SJCRH30 (cell line): ENCODE results near the gene ADAM12. TPM values are rescaled to one million over a fixed set of nuclear protein-coding genes. Genes with fewer than 3 reads are reported as not detected.

ENCODE experiments used
- DNase-seq, 2 experiments: peaks; one replicate each; pipeline ENCODE4 v3.0.0-alpha.2; 2015 to 2020
- H3K27ac ChIP-seq: fragments of 250-450 bp; sonication (Bioruptor Pico); 2 replicates; pipeline ENCODE4 v1.5.1; 2020; ENCODE audit warnings: mild to moderate bottlenecking, moderate library complexity
- H3K27me3 ChIP-seq: fragments of 250-450 bp; sonication (Bioruptor Pico); 2 replicates; pipeline ENCODE4 v1.5.1; 2020; ENCODE audit warnings: mild to moderate bottlenecking, moderate library complexity
- H3K36me3 ChIP-seq: fragments of 250-450 bp; sonication (Bioruptor Pico); 2 replicates; pipeline ENCODE4 v1.5.1; 2020; ENCODE audit warnings: mild to moderate bottlenecking, moderate library complexity
- H3K4me1 ChIP-seq: fragments of 250-450 bp; sonication (Bioruptor Pico); 2 replicates; pipeline ENCODE4 v1.5.1; 2020; ENCODE audit warnings: mild to moderate bottlenecking, moderate library complexity
- H3K4me3 ChIP-seq: fragments of 250-450 bp; sonication (Bioruptor Pico); 2 replicates; pipeline ENCODE4 v1.5.1; 2020; ENCODE audit warnings: mild to moderate bottlenecking, moderate library complexity
- H3K9me3 ChIP-seq: fragments of 250-450 bp; sonication (Bioruptor Pico); replicated peaks from 2 replicates; pipeline ENCODE4 v1.5.1; 2020; ENCODE audit warnings: mild to moderate bottlenecking, moderate library complexity
- total RNA-seq: library from RNA; depleted of rRNA; stranded (reverse); fragments of >200 nt; shearing (Covaris generic); gene quantifications from 2 replicates; pipeline ENCODE4 v1.2.3, GENCODE V29; 2014; rRNA removed

ADAM12 gene, protein sequence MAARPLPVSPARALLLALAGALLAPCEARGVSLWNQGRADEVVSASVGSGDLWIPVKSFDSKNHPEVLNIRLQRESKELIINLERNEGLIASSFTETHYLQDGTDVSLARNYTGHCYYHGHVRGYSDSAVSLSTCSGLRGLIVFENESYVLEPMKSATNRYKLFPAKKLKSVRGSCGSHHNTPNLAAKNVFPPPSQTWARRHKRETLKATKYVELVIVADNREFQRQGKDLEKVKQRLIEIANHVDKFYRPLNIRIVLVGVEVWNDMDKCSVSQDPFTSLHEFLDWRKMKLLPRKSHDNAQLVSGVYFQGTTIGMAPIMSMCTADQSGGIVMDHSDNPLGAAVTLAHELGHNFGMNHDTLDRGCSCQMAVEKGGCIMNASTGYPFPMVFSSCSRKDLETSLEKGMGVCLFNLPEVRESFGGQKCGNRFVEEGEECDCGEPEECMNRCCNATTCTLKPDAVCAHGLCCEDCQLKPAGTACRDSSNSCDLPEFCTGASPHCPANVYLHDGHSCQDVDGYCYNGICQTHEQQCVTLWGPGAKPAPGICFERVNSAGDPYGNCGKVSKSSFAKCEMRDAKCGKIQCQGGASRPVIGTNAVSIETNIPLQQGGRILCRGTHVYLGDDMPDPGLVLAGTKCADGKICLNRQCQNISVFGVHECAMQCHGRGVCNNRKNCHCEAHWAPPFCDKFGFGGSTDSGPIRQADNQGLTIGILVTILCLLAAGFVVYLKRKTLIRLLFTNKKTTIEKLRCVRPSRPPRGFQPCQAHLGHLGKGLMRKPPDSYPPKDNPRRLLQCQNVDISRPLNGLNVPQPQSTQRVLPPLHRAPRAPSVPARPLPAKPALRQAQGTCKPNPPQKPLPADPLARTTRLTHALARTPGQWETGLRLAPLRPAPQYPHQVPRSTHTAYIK
- 0.26 and 0.33 TPM in 2 replicates for total RNA-seq

DNA sequence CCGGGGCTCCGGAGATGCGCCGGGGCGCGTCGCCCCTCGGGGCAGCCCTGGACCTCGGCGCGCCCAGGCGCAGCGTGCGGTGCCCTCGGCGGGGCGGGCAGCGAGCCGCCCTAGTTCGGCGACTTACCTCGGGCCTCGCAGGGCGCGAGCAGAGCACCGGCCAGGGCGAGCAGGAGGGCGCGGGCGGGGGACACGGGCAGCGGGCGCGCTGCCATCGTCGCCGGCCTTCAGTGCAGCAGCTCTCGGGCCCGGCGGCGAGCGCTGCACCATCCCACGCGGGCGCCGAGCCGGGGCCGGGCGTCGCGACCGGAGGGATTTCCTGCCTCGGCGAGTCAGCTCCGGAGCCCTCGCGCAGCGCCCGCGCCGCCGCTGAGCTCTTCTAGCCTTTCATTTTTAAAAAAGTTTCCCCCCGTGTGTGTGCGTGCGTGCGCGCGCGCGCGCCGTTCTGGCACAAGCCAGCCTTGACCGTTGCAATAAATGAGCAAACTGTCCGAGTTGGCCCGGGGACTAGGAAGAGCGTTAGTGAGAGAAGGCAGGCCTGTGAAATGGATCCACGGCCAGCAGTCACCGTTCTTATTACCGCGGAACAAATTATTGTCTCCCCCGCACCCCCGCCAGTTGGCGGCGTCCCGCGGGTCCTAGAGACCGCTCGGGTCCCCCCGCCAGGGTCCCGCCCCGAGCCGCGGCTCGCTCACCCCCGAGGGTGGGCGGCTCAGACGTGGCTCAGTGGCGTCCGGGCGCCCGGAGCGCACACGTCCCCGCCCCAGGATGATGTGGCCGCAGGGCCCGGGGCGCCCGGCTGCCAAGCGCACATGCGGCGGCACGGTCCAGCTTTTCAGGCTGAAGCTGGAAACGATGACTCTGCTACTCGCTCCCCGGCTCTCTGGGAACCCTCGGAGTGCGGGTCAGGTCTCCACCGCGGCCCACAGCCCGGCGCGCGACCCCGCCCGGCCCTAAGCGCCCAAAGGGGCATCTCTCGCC is at the start of gene ADAM12:
Gene ADAM12 (minus strand): TSS at position 547 of the 981 bp plus-strand sequence. CDS start 332 bp downstream, at position 215.
- H3K36me3 ChIP-seq: no peaks in the 10 kb centered on the region
- H3K4me3 ChIP-seq: no peak within 1 kb of the TSS
- H3K27ac ChIP-seq: no peak within 1 kb of the TSS
- peaks cover 18% of the 10 kb centered on the region for H3K4me1 ChIP-seq
- H3K9me3 ChIP-seq: peaks cover 7% of the 10 kb centered on the region
- no peaks in the 10 kb centered on the region for H3K27me3 ChIP-seq
- DNase-seq: no peak

DNA sequence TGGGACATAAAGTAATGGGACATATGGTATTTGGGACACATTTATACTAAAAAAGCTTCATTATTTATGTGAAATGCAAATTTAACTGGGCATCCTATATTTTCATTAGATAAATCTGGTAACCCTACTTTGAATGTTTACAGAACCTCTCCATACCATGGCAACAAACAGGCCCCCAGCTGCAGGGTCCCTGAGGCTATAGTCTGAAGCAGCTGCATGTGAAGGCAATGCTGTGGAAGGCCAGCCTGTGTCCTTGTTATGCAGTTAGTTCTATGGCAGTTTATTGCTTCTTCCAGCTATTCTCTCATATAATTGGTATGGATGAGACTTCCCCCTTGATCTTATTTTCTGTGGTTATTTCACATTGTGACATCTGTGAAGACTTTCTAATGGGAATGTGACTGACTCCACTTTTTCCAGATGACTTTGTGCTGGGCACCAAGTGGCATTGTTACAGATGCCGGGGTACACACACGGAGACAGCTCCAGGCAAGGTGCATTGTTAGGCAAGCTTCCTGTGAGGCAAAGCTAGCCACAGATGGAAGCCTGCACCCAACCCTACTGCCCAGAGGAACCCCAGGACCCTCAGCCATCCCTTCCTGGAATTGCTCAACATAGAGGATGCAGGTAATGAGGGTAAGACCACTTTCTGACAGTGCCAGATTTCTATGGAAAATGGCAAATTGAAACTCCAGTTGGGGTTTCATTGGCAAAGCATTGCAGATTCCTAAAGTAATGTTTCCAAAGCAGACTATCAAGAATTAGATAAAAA is 49.5 kb upstream of the ADAM12 start:
- no peak overlapping the region for H3K4me3 ChIP-seq
- no peaks in the 10 kb centered on the region for H3K4me1 ChIP-seq
- H3K27me3 ChIP-seq: no peaks in the 10 kb centered on the region
- H3K36me3 ChIP-seq: no peaks in the 10 kb centered on the region
- peak in 1 of 2 experiments; percentile 20 for DNase-seq
- no peaks in the 10 kb centered on the region for H3K9me3 ChIP-seq
- H3K27ac ChIP-seq: no peak overlapping the region

DNA sequence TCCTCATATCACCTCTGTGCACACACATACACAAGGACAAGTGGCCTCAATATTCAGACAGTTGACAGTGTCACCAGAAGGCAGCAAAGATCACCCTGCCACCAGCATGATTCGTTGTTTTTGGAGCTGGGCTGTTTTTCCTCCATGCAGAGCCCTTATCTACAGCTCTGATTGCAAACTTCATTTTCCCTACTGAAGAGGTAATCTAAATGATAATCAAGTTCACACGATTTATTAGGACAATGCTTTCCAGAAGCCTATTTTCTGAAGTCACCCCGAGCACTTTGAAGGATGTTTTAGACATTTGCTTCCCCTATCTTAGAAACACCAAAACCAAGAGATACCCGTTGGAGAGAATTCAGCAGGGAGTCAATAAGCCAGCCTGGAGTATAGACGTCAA is 46.0 kb upstream of the ADAM12 start:
- Histone ChIP-seq H3K36me3 (no peaks in the 10 kb centered on the region), H3K27me3 (no peaks in the 10 kb centered on the region), H3K4me1 (no peaks in the 10 kb centered on the region), H3K9me3 (no peaks in the 10 kb centered on the region), H3K4me3 (no peak overlapping the region), H3K27ac (no peak overlapping the region)
- no peak for DNase-seq

DNA sequence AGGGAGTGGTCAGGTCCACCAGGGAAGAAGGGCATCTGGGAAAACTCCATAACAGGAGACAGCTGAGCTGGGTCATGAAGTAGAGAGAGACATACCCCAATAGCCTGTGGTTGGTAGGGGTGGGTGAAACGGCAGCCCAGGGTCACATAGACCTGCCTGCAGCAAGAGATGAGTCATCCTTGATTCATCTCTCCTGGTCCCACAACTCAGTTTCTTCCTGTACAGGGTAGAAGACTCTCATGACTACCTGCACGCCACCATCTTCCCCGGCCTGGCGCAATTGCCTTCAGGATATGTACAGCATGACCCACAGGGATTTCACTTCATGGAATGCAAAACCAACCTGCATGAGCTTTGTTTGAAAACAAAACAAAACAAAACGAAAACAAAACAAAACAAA is 45.1 kb upstream of the ADAM12 start:
- H3K36me3 ChIP-seq: no peaks in the 10 kb centered on the region
- DNase-seq: no peak
- H3K9me3 ChIP-seq: no peaks in the 10 kb centered on the region
- no peaks in the 10 kb centered on the region for H3K27me3 ChIP-seq
- no peak overlapping the region for H3K27ac ChIP-seq
- no peaks in the 10 kb centered on the region for H3K4me1 ChIP-seq
- H3K4me3 ChIP-seq: no peak overlapping the region

DNA sequence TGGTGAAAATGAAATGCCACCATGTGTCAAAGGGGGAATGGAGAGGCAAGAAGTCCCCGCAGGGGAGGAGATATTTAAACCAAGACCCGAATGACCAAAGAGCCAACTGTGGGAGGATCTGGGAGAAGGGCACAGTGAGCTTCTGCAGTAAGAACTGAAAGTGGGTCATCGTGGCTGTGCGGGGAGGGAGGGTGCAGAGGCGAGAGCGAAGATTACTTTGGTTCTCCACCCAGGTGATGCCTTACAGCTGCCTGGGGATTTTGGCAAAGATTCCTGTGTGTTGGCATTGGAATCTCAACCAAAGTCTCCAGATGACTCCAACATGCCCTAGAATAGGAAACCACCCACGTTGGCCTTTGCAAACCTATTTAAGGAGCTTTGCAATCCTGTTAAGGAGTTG is 44.2 kb upstream of the ADAM12 start:
- Histone ChIP-seq H3K4me1 (no peaks in the 10 kb centered on the region), H3K9me3 (no peaks in the 10 kb centered on the region), H3K27ac (no peak overlapping the region), H3K4me3 (no peak overlapping the region), H3K27me3 (no peaks in the 10 kb centered on the region), H3K36me3 (no peaks in the 10 kb centered on the region)
- DNase-seq: no peak

DNA sequence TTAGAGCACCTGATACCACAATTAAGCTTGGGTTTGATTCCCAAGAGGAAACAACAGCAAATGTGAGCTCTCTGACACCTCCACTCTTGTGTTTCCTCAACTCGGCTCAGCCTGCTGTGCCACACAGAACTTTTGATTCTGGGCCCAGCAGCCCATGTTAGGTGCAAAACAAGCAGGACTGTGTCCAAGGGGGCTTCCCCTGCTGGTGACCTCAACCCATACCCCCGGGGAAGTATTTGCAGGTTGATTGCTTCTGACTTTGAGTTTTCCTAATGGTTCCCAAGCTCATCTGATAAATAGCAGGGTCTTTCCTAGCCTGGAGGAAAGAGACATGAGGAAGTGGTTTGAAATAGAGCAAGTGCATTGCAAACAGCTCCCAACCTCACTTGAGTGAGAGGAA is 43.5 kb upstream of the ADAM12 start:
- no peak for DNase-seq
- H3K27ac ChIP-seq: no peak overlapping the region
- no peaks in the 10 kb centered on the region for H3K36me3 ChIP-seq
- no peak overlapping the region for H3K4me3 ChIP-seq
- H3K4me1 ChIP-seq: no peaks in the 10 kb centered on the region
- 0 out of 2 replicates have a peak, but pooled peaks cover 1% of the 10 kb centered on the region for H3K9me3 ChIP-seq
- no peaks in the 10 kb centered on the region for H3K27me3 ChIP-seq

DNA sequence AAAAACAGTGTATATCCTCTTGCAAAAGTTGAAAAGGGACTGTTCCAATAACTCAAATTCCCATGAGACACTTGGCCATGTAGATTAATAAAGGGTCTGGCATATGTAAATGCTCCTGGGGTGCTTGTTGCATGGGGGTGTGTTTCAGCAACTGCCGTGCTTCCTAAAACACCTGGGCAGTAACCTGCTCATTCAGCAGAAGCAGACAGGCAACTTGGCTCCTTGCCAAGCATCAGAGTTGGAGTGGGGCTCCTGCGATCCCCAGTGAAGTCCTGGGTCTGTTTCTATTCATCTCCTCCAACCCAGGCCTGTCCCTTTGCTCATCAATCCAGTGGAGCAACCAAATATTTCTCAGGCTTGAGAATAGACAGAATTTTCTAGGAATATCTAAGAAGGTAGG is 42.2 kb upstream of the ADAM12 start:
- H3K9me3 ChIP-seq: 0 out of 2 replicates have a peak, but pooled peaks cover 3% of the 10 kb centered on the region
- no peak for DNase-seq
- no peak overlapping the region for H3K4me3 ChIP-seq
- no peak overlapping the region for H3K27ac ChIP-seq
- no peaks in the 10 kb centered on the region for H3K4me1 ChIP-seq
- no peaks in the 10 kb centered on the region for H3K27me3 ChIP-seq
- no peaks in the 10 kb centered on the region for H3K36me3 ChIP-seq

DNA sequence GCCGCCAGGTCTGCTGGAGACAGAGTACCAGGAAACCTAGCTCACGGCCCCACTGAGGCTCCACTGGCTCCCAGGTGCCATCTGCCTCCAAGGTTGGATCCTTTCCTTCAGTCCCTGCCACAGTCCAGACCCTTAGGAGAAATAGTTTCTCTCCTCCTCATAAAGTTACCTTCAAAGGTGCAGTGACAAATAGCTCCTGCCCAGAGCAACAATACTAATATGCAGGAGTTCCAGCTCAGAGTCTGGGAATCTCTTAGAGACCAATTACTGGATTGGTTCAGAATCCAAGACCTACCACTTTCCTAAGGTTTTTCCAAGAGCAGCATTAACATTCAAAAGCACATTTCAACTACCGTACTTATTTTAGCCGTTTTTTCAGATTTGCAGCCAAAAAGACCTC is 41.0 kb upstream of the ADAM12 start:
- H3K4me3 ChIP-seq: no peak overlapping the region
- H3K27ac ChIP-seq: no peak overlapping the region
- H3K27me3 ChIP-seq: no peaks in the 10 kb centered on the region
- 0 out of 2 replicates have a peak, but pooled peaks cover 3% of the 10 kb centered on the region for H3K9me3 ChIP-seq
- no peaks in the 10 kb centered on the region for H3K36me3 ChIP-seq
- DNase-seq: no peak
- H3K4me1 ChIP-seq: no peaks in the 10 kb centered on the region

DNA sequence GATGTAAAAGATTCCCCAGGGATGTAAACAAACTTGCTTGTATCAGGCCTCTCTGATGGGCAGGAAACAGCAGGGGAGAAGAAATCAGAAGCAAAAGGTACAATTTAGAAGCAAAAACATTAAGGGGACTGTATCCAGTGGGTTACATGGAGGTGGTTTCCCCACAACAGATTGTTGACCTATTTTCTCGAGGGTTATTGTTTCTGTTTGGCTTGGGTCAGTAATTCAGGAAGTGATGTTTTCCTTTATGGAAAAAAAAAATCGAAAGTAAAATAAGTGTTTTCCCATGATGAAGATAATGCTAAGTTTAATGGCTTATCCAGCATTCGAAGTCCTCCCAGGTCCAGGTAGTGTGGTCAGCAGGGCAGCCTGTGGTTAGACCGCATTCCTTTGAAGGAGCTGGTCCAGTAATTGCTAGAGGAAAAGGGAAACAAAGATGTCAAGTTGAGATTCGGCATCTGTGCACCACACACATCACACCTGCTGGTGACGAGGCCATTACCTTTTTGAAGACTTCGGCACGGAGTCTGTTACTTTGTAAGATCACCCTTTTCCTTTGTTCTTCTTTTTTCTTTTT is 37.3 kb upstream of the ADAM12 start:
- H3K4me3 ChIP-seq: no peak overlapping the region
- peaks cover 10% of the 10 kb centered on the region for H3K9me3 ChIP-seq
- no peak for DNase-seq
- peaks cover 6% of the 10 kb centered on the region; the same call in 1 of the 2 replicates for H3K4me1 ChIP-seq
- no peaks in the 10 kb centered on the region for H3K36me3 ChIP-seq
- no peak overlapping the region for H3K27ac ChIP-seq
- H3K27me3 ChIP-seq: no peaks in the 10 kb centered on the region

DNA sequence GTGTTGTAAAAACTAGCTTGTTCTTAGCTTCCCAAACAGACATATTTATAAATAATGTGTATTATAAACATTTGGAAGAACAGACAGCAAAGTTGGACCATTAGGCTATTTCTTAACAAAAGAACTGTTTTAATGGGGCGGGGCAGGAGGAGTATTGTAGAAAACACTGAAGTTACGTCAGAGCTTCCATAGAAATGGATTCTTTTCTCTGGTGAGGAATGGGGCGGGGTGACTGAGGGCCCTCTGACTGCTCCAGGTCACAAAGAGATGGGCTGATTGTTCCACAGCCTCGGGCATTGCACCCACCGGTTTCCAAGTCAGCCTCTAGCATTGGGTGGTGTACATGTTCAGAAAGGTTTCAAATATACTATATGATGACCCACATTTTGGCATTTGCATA is 36.8 kb upstream of the ADAM12 start:
- DNase-seq: no peak

DNA sequence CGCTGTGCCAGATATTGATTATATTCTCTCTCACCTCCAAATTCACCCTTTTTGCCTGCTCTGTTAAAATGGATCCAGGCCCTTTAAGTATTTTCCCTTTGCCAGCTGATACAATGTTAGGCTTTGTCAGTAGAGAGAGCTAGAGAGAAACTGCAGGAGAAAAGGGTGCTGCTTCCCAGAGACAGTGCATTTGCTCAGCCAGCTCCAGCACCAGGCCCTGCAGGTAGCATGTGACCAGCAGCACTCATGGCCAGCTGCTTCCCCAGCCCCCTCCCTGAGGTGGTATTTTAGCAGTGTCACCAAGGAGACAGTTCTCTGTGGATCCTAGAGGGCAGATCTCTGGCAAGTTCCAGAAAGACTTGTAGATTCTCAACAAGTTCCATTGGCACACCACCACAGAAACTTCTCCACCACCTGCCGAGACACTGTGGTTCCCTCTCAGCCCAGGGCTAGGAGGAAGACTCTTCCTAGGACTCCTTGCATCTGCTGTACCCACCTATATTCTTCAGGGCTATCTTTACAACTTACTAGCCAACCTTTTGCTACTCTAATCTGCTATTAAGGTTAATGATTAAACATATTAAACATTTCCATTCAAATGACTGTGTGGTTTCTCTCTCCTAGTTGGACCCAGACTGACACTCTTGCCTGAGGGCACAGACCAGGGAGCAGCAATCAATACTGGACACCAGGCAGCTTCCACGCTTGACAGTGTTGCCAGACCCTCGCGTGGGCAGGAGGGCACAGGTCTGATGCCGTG is 35.6 kb upstream of the ADAM12 start:
- H3K27me3 ChIP-seq: no peaks in the 10 kb centered on the region
- peaks cover 10% of the 10 kb centered on the region for H3K9me3 ChIP-seq
- H3K27ac ChIP-seq: no peak overlapping the region
- H3K4me1 ChIP-seq: peaks cover 6% of the 10 kb centered on the region; the same call in 1 of the 2 replicates
- no peaks in the 10 kb centered on the region for H3K36me3 ChIP-seq
- no peak overlapping the region for H3K4me3 ChIP-seq
- no peak for DNase-seq

More for the DNA sequence above, 36.8 kb upstream of the ADAM12 start:
- no peak overlapping the region for H3K27ac ChIP-seq
- peaks cover 10% of the 10 kb centered on the region for H3K9me3 ChIP-seq
- no peaks in the 10 kb centered on the region for H3K36me3 ChIP-seq
- no peak overlapping the region for H3K4me3 ChIP-seq
- peaks cover 6% of the 10 kb centered on the region; the same call in 1 of the 2 replicates for H3K4me1 ChIP-seq
- H3K27me3 ChIP-seq: no peaks in the 10 kb centered on the region

DNA sequence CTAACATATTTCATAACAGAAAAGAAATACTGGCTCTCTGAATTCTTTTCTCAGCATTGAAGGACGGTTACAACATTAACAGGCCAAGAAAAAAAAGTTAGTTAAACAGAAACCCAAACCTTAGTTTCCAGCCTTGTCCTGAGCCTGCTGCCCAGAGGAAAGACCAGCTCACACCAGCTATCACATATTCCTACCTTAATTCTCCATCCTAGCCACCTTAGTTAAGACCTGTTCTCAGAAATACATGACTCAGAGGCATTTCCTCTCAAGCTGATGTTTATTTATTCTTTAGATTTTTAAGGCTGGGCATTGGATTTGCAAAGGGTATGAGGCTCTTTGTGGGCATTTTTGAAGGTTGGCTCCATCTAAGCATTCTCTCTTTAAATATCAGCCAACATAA is 34.3 kb upstream of the ADAM12 start:
- Histone ChIP-seq H3K4me3 (no peak overlapping the region), H3K36me3 (no peaks in the 10 kb centered on the region), H3K27ac (no peak overlapping the region), H3K4me1 (peaks cover 6% of the 10 kb centered on the region; the same call in 1 of the 2 replicates), H3K27me3 (no peaks in the 10 kb centered on the region), H3K9me3 (peaks cover 10% of the 10 kb centered on the region)
- DNase-seq: no peak
